ENCODE data around the gene NFIB.

The NFIB gene

GRCh38 chr9:14318934-14319580 lies 5.1 kb upstream of the NFIB start:
- DNase-seq: no peak

- DNase-seq: no peak
Observed at GRCh38 chr9:14318361-14318760, 4.4 kb upstream of the NFIB start.

GRCh38 chr9:14317667-14318320 lies 3.9 kb upstream of the NFIB start:
- no peak for DNase-seq

GRCh38 chr9:14316602-14317300 lies 2.8 kb upstream of the NFIB start:
- DNase-seq: no peak

- no peak for DNase-seq
Observed at GRCh38 chr9:14315875-14316601, 2.1 kb upstream of the NFIB start.

- DNase-seq: peak; percentile 9
Observed at GRCh38 chr9:14314929-14315874, 1.3 kb upstream of the NFIB start.

GRCh38 chr9:14314424-14314928 lies 535 bp upstream of the NFIB start:
- no peak for DNase-seq

- no peak for DNase-seq
Observed at GRCh38 chr9:14313378-14313940, 482 bp downstream of the NFIB start.

GRCh38 chr9:14312719-14313377 lies 1.1 kb downstream of the NFIB start:
- DNase-seq: no peak

GRCh38 chr9:14311956-14312685 lies 1.8 kb downstream of the NFIB start:
- no peak for DNase-seq

GRCh38 chr9:14311171-14311949 lies 2.6 kb downstream of the NFIB start:
- DNase-seq: no peak

- DNase-seq: no peak
Observed at GRCh38 chr9:14310311-14310710, 3.6 kb downstream of the NFIB start.

- no peak for DNase-seq
Observed at GRCh38 chr9:14309403-14309802, 4.5 kb downstream of the NFIB start.

GRCh38 chr9:14308853-14309145 lies 5.1 kb downstream of the NFIB start:
- no peak for DNase-seq

GRCh38 chr9:14307989-14308852 lies 5.7 kb downstream of the NFIB start:
- DNase-seq: no peak

- DNase-seq: no peak
Observed at GRCh38 chr9:14306672-14307660, 7.0 kb downstream of the NFIB start.

- no peak for DNase-seq
Observed at GRCh38 chr9:14306188-14306587, 7.8 kb downstream of the NFIB start.

- no peak for DNase-seq
Observed at GRCh38 chr9:14304259-14304658, 9.7 kb downstream of the NFIB start.
